ENCODE measurements around the gene ZBTB40. TPM values are rescaled to one million over a fixed set of nuclear protein-coding genes. Genes with fewer than 3 reads are reported as not detected.

ZBTB40 gene
- polyA plus RNA-seq, 4 donors, result 15.3 to 21.0 (median 18.8) TPM

- DNase-seq (ENCODE audit: low read depth in 4 of 4, low spot score in 3 of 4), result no peak
These were observed 75.0 kb downstream of the ZBTB40 start for GRCh38 chr1:22526677-22527076.

GRCh38 chr1:22527122-22527521 lies 75.5 kb downstream of the ZBTB40 start:
- DNase-seq (ENCODE audit: low read depth in 4 of 4, low spot score in 3 of 4), result no peak

GRCh38 chr1:22527555-22528296 lies 76.1 kb downstream of the ZBTB40 start:
- DNase-seq (ENCODE audit: low read depth in 4 of 4, low spot score in 3 of 4), result peak in 3 of 4 donors; percentile 10

GRCh38 chr1:22528451-22528850 lies 76.8 kb downstream of the ZBTB40 start:
- no peak for DNase-seq (ENCODE audit: low read depth in 4 of 4, low spot score in 3 of 4)

- DNase-seq (ENCODE audit: low read depth in 4 of 4, low spot score in 3 of 4), result peak in 3 of 4 donors; percentile 12 to 46 (median 39)
These were observed 78.4 kb downstream of the ZBTB40 start for GRCh38 chr1:22529901-22530621.

GRCh38 chr1:22530715-22531114 lies 79.1 kb downstream of the ZBTB40 start:
- no peak for DNase-seq (ENCODE audit: low read depth in 4 of 4, low spot score in 3 of 4)

- DNase-seq (ENCODE audit: low read depth in 4 of 4, low spot score in 3 of 4), result no peak
These were observed 79.6 kb downstream of the ZBTB40 start for GRCh38 chr1:22531251-22531650.

- DNase-seq (ENCODE audit: low read depth in 4 of 4, low spot score in 3 of 4), result no peak
These were observed 81.7 kb downstream of the ZBTB40 start for GRCh38 chr1:22533244-22533895.

GRCh38 chr1:22534951-22535350 lies 83.3 kb downstream of the ZBTB40 start:
- DNase-seq (ENCODE audit: low read depth in 4 of 4, low spot score in 3 of 4), result no peak

- DNase-seq (ENCODE audit: low read depth in 4 of 4, low spot score in 3 of 4), result no peak
These were observed 83.7 kb downstream of the ZBTB40 start for GRCh38 chr1:22535399-22535798.

- DNase-seq (ENCODE audit: low read depth in 4 of 4, low spot score in 3 of 4), result no peak
These were observed 84.9 kb downstream of the ZBTB40 start for GRCh38 chr1:22536506-22536905.

GRCh38 chr1:22537441-22538139 lies 85.9 kb downstream of the ZBTB40 start:
- DNase-seq (ENCODE audit: low read depth in 4 of 4, low spot score in 3 of 4), result no peak

- no peak for DNase-seq (ENCODE audit: low read depth in 4 of 4, low spot score in 3 of 4)
These were observed 88.0 kb downstream of the ZBTB40 start for GRCh38 chr1:22539510-22540118.

- DNase-seq (ENCODE audit: low read depth in 4 of 4, low spot score in 3 of 4), result no peak
These were observed 88.7 kb downstream of the ZBTB40 start for GRCh38 chr1:22540337-22540736.

- no peak for DNase-seq (ENCODE audit: low read depth in 4 of 4, low spot score in 3 of 4)
These were observed 91.2 kb downstream of the ZBTB40 start for GRCh38 chr1:22542886-22543285.

- DNase-seq (ENCODE audit: low read depth in 4 of 4, low spot score in 3 of 4), result no peak
These were observed 92.0 kb downstream of the ZBTB40 start for GRCh38 chr1:22543679-22544078.

- DNase-seq (ENCODE audit: low read depth in 4 of 4, low spot score in 3 of 4), result no peak
These were observed 93.0 kb downstream of the ZBTB40 start for GRCh38 chr1:22544606-22545005.

GRCh38 chr1:22545141-22545540 lies 93.5 kb downstream of the ZBTB40 start:
- no peak for DNase-seq (ENCODE audit: low read depth in 4 of 4, low spot score in 3 of 4)

- no peak for DNase-seq (ENCODE audit: low read depth in 4 of 4, low spot score in 3 of 4)
These were observed 95.7 kb downstream of the ZBTB40 start for GRCh38 chr1:22547186-22547817.

- no peak for DNase-seq (ENCODE audit: low read depth in 4 of 4, low spot score in 3 of 4)
These were observed 96.3 kb downstream of the ZBTB40 start for GRCh38 chr1:22547818-22548462.
